ENCODE measurements around the gene RPL13A. TPM values are rescaled to one million over a fixed set of nuclear protein-coding genes. Genes with fewer than 3 reads are reported as not detected.

Gene RPL13A
- total RNA-seq, 4 donors from 2014 or later: 2,421 to 3,217 (median 2,855) TPM

DNA sequence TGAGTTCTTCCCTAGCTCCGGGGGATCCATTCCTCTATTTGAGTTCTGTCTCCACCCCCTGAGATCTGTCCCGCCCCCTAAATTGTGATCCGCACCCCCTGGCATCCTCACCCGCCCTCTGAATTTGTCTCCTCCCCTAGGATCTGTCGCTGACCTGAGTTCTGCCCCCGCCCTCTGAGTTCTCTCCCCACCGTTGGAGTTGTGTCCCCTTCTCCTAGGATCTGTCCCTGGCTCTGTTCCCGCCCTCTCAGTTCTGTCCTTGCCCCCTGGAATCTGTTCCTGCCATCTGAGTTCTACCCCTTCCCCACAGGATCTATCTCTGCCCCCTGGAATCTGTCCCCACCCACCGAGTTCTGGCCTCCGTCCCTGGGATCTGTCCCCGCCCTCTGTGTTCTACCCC, 45.1 kb upstream of the RPL13A start:
- TF ChIP-seq, protein P1, sequence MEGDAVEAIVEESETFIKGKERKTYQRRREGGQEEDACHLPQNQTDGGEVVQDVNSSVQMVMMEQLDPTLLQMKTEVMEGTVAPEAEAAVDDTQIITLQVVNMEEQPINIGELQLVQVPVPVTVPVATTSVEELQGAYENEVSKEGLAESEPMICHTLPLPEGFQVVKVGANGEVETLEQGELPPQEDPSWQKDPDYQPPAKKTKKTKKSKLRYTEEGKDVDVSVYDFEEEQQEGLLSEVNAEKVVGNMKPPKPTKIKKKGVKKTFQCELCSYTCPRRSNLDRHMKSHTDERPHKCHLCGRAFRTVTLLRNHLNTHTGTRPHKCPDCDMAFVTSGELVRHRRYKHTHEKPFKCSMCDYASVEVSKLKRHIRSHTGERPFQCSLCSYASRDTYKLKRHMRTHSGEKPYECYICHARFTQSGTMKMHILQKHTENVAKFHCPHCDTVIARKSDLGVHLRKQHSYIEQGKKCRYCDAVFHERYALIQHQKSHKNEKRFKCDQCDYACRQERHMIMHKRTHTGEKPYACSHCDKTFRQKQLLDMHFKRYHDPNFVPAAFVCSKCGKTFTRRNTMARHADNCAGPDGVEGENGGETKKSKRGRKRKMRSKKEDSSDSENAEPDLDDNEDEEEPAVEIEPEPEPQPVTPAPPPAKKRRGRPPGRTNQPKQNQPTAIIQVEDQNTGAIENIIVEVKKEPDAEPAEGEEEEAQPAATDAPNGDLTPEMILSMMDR (IDR thresholded peaks at IDR 0.05; ENCODE audit: low read depth): no peak

DNA sequence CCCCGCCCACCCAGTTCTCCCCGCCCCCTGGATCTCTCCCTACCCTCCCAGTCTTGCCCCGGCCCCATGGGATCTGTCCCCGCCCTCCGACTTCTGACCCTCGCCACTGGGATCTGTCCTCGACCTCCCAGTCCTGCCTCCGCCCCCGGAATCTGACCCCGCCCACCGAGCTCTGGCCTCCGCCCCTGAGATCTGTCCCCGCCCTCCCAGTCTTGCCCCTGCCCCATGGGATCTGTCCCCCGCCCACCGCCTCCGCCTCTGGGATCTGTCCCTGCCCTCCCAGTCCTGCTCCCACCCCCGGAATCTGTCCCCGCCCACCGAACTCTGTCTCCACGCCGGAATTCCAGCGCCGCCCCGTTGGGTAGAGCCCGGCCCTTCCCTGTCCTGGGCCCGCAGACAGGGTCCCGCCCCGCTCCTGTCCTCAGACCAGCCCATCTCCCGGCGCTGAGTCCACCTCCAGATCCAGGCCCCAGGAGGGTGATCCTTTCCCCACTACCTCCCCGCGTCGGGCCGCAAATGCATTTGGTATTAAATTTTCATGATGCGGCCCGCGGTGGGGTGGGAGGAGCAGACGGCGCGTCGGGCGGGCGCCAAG, 44.5 kb upstream of the RPL13A start:
- TF ChIP-seq, protein P1 (IDR thresholded peaks at IDR 0.05; ENCODE audit: low read depth): no peak

DNA sequence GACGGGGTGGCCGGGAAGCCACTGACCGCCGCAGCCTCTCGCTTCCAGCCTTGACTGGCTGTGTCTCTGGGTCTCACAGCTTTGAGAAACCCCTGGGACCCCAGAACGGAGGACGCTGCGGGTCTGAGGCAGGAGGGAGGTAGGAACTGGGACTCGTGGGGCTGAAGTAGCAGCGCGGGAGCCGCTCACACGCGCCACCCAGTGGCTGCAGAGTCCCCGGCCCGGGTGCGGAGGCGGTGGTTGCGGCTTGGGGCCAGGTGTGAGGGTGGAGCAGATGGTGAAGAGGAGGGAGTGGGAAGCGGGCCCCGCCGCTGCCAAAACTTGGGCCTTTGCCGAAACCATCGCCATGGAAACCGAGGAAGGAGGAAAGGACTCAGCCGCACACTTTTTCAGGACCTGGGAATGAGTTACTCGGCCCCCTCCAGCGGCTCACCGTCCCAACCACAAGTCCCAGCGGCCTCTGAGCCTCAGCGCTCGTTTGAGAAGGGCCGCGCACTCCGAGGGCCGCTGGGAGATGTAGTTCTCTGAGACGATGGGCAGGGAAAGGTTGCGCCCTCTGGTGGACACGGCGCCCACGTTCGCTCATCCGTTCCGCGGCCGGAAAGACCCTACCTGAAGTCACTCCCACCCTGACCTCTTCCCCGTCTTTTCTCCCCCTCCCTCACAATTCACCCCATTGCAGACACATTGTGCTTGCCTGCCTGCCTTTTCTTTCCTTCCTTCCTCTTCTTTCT, 43.9 kb upstream of the RPL13A start:
- TF ChIP-seq, protein P1 (IDR thresholded peaks at IDR 0.05; ENCODE audit: low read depth): no peak

DNA sequence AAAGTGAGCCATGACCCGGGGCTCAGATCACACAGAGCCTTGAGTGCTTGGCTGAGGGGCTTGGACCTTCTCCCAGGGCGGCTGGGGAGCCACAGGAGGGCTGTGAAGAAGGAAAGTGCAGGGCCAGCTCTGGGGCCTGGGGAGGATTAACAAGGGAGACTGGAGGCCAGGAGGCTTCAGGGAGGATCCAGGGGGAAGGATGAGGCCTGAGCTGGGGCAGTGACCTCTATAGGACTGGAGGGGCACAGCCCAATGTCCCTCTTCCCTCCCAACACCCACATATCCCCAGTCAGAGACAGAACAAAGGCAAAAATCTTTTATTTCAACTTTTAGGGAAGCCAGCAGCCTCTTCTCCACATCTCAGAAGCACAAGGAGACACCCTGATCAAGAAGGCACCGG, 41.4 kb upstream of the RPL13A start:
- TF ChIP-seq, protein P1 (IDR thresholded peaks at IDR 0.05; ENCODE audit: low read depth): no peak

DNA sequence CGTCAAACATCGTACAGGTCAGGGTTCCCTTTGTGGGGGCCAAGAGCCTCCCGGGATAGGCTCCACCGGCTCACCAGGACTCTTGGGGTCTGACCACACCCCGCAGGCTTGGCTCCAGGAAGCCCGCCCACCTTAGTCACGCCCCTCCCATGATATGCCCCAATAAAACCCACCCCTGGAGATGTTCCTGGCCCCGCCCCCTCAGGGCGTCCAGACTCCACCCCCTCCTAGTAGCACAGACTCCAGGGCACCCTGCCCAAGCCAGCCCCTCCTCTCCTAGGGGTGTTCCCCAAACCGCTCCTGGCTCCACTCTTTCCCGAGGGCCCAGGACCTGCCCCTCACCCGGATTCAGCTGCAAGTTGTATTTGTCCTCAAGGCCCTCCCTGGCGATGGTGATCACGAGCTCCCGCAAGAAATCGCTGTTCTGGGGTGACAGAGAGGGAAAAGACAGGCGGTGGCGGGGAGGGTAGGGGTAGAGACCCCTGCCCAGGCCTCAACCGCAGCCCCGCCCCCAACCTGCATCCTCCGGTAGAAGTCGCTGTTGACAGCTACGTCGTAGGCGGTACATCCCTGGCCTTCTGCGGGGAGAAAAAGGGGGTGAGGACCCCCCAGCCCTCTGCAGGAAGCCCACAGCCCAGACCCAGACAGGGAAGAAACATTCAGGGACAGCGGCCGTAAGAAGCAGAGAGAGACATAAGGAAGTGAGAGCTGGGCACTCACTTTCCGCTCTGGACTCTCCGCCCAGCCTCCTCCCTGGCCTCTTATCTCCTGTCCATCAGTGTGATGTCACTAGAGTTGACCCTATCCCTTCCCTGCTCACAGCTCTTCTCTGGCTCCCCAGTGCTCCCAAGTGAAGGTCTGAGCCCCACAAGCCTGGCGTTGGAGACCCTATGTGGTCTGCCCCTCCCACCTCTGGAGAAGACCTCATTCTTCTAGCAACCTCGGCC, 39.6 kb upstream of the RPL13A start:
- TF ChIP-seq, protein P1 (IDR thresholded peaks at IDR 0.05; ENCODE audit: low read depth): no peak

DNA sequence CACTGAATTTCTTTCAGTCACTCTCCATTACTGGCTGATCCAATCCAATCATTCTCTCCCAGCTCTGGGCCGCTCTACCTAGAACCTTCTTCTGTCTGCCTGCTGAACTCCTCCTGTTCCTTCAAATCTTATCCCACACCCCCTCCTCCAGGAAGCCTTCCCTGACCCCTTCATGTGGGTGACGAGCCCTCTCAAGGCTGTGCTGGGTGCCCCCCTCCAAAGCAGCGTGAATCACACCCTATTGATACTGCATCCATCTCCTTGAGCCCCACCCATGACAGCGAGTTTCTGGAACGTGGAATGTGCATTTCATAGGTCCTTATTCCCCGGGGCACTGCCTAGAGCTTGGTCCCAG, 39.0 kb upstream of the RPL13A start:
- TF ChIP-seq, protein P1 (IDR thresholded peaks at IDR 0.05; ENCODE audit: low read depth): no peak

DNA sequence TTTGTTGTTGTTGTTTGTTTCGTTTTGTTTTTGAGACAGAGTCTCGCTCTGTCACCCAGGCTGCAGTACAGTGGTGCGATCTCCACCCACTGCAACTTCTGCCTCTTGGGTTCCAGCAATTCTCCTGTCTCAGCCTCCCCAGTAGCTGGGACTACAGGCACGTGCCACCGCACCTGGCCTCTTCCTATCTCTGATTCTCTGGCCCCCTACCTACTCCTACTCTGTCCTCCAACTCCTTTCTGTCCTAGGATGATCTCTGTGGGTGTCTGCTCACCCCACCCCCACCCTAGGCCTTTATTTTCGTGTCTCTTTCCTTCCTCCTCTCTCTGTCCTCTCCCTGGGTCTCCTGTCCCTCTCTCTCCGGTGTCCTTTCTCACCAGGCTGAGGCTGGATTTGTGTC, 37.0 kb upstream of the RPL13A start:
- TF ChIP-seq, protein P1 (IDR thresholded peaks at IDR 0.05; ENCODE audit: low read depth): no peak

Measured in subcutaneous adipose tissue (tissue), 4 donors.